Caco-2 (cell line): ENCODE measurements around the gene GID8. TPM values are rescaled to one million over a fixed set of nuclear protein-coding genes. Genes with fewer than 3 reads are reported as not detected.

Experiments used
- BruUV-seq: library from RNA; stranded (reverse); fragments of 400-500 nt; replicated peaks from 2 replicates; lab custom pipeline; 2021; lab: Mats Ljungman, UMichigan
- CTCF ChIA-PET: fragments of 300-600 bp; sonication (Branson Sonifier 250); formaldehyde crosslinking; loops from one replicate; lab custom pipeline; 2022; ENCODE audit warnings: antibody characterized with exemption; lab: Charles Lee
- POLR2A ChIA-PET: fragments of 300-600 bp; sonication (Branson Sonifier 250); formaldehyde crosslinking; loops from one replicate; lab custom pipeline; 2022; ENCODE audit warnings: antibody characterized with exemption; lab: Charles Lee
- DNase-seq, 2 experiments: peaks; one replicate each; pipeline versions ENCODE4 v3.0.0 to v3.0.0-alpha.2; 2020 to 2022
- H3K27me3 ChIP-seq: replicated peaks from 2 replicates; pipeline ENCODE4 v1.6.0; 2011; ENCODE audit warnings: low read length; ENCODE audit not compliant: control insufficient read depth, insufficient read depth
- H3K36me3 ChIP-seq: 2 replicates; pipeline ENCODE4 v1.5.1; 2011; ENCODE audit warnings: low read length; ENCODE audit not compliant: control insufficient read depth, insufficient read depth
- H3K4me1 ChIP-seq: fragments of 250-450 bp; sonication (Bioruptor Pico); 2 replicates; pipeline ENCODE4 v1.5.1; 2020; ENCODE audit warnings: mild to moderate bottlenecking
- H3K4me3 ChIP-seq: 2 replicates; pipeline ENCODE4 v1.5.1; 2011; ENCODE audit warnings: low read depth, mild to moderate bottlenecking, control low read depth, low read length
- H3K9me3 ChIP-seq: fragments of 250-450 bp; sonication (Bioruptor Pico); 2 replicates; pipeline ENCODE4 v1.5.1; 2020; ENCODE audit warnings: mild to moderate bottlenecking, moderate library complexity
- H3K27ac Mint-ChIP-seq: one replicate; pipeline ENCODE4 v1.8.0; 2022; ENCODE audit warnings: mixed read lengths; ENCODE audit not compliant: unreplicated experiment
- H3K27me3 Mint-ChIP-seq: one replicate; pipeline ENCODE4 v1.8.0; 2022; ENCODE audit warnings: mixed read lengths; ENCODE audit not compliant: insufficient read depth, unreplicated experiment
- H3K36me3 Mint-ChIP-seq: one replicate; pipeline ENCODE4 v1.8.0; 2022; ENCODE audit warnings: mild to moderate bottlenecking, mixed read lengths; ENCODE audit not compliant: insufficient read depth, unreplicated experiment
- H3K4me1 Mint-ChIP-seq: one replicate; pipeline ENCODE4 v1.8.0; 2022; ENCODE audit warnings: low read depth, mixed read lengths; ENCODE audit not compliant: unreplicated experiment
- H3K4me3 Mint-ChIP-seq: one replicate; pipeline ENCODE4 v1.8.0; 2022; ENCODE audit warnings: mild to moderate bottlenecking, moderate library complexity, mixed read lengths; ENCODE audit not compliant: unreplicated experiment
- H3K9me3 Mint-ChIP-seq: one replicate; pipeline ENCODE4 v1.8.0; 2022; ENCODE audit warnings: mixed read lengths; ENCODE audit not compliant: unreplicated experiment
- intact Hi-C: fragments of 100-400 bp; cut with micrococcal nuclease; formaldehyde crosslinking; loops from one replicate; pipeline ENCODE4 v1.10.0; 2022; ENCODE audit not compliant: unreplicated experiment
- total RNA-seq: library from RNA; stranded (reverse); gene quantifications from 2 replicates; pipeline ENCODE4 v1.2.3, GENCODE V29; 2022
- TF ChIP-seq, protein P1 (sequence below), 2 experiments: fragments of 200-600 bp in 1 of 2; IDR thresholded peaks; 1 replicate in 1 of 2; 2 replicates in 1 of 2; pipeline versions ENCODE4 v1.5.1 to v1.8.0; 2011 to 2022; ENCODE audit warnings: antibody characterized with exemption in 1 of 2, control low read depth in 1 of 2, inconsistent platforms in 1 of 2, low read depth in 1 of 2, low read length in 1 of 2, mild to moderate bottlenecking in 1 of 2, moderate library complexity in 1 of 2; ENCODE audit not compliant: insufficient read depth in 1 of 2, severe bottlenecking in 1 of 2, unreplicated experiment in 1 of 2

Gene GID8
- total RNA-seq, 1 experiment from 2014 or later: 133 TPM

DNA sequence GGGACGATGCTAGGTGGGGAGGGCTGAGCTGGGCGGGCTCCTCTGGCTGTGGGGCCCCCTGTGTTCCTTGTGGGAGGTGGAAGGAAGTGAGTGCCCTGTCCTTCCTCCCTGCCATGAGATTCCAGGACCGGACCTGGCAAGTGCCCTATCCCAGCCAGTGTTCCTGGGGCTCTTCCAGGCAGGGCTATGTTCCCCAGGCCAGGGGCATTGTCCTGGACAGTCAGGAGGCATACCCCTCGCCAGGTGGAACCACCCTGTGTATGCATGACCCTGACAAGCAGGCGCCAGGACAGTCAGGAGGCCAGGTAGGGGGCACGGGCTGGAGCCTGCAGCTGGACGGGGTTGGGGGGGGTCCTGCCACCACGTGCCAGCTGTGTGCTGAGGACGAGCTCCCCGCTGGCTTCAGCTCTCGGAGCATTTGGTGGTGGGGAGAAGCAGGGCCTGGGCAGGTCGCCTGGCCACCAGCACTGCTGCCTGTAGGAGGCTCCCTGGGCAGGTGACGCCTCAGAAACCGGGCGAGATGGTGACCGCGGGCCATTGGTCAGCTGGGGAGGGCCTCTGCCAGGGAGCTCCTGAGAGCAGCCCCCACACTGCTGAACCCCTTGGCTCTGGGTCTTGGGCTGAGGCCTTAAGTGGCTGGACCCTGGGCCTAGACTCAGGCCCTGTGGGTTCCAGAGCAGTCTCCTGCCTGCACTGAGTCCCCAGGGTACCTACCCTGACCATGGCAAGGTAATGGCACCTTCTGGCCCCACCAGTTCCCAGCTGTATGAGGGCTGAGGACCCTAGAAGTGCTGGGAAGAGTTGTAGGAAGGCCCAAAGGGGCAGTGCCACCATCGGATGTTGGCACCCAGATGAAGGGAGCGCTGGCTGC, 15.3 kb downstream of the GID8 start:
- intact Hi-C loops: loop anchor here (1.0 to 2.0 kb wide), 3 partner anchors 15 to 27 kb away; partner anchors contain the start of genes DIDO1 and GID8
- POLR2A ChIA-PET: interaction anchor here (0.5 to 2.5 kb wide), 6 partner anchors 15 to 585 kb away, joined by 3 to 26 read pairs (median 4); partner anchors contain the start of genes GID8 and TCFL5
- Histone ChIP-seq H3K27me3 (no peaks in the 10 kb centered on the region), H3K36me3 (peaks cover 12% of the 10 kb centered on the region), H3K9me3 (no peaks in the 10 kb centered on the region), H3K4me3 (peak overlapping the region; percentile 60), H3K4me1 (peaks cover 45% of the 10 kb centered on the region)
- Mint-ChIP-seq H3K4me1 (peaks cover 35% of the 10 kb centered on the region), H3K27me3 (no peaks in the 10 kb centered on the region), H3K27ac (peak overlapping the region; percentile 93), H3K4me3 (peak overlapping the region; percentile 85), H3K36me3 (peaks cover 82% of the 10 kb centered on the region), H3K9me3 (peaks cover 10% of the 10 kb centered on the region)
- TF ChIP-seq, protein P1, sequence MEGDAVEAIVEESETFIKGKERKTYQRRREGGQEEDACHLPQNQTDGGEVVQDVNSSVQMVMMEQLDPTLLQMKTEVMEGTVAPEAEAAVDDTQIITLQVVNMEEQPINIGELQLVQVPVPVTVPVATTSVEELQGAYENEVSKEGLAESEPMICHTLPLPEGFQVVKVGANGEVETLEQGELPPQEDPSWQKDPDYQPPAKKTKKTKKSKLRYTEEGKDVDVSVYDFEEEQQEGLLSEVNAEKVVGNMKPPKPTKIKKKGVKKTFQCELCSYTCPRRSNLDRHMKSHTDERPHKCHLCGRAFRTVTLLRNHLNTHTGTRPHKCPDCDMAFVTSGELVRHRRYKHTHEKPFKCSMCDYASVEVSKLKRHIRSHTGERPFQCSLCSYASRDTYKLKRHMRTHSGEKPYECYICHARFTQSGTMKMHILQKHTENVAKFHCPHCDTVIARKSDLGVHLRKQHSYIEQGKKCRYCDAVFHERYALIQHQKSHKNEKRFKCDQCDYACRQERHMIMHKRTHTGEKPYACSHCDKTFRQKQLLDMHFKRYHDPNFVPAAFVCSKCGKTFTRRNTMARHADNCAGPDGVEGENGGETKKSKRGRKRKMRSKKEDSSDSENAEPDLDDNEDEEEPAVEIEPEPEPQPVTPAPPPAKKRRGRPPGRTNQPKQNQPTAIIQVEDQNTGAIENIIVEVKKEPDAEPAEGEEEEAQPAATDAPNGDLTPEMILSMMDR (IDR thresholded peaks at IDR 0.05; ENCODE audit: insufficient read depth in 1 of 2, low read depth in 1 of 2, low read length in 1 of 2, severe bottlenecking in 1 of 2, unreplicated experiment in 1 of 2): peak; percentile 2 to 23
- BruUV-seq: no TSS peak
- DNase-seq: peak; percentile 59 to 79
- CTCF ChIA-PET: interaction anchor here (0.6 to 3.1 kb wide), 6 partner anchors 9 to 159 kb away, joined by 3 to 15 read pairs (median 4); no protein-coding TSS in a partner anchor

DNA sequence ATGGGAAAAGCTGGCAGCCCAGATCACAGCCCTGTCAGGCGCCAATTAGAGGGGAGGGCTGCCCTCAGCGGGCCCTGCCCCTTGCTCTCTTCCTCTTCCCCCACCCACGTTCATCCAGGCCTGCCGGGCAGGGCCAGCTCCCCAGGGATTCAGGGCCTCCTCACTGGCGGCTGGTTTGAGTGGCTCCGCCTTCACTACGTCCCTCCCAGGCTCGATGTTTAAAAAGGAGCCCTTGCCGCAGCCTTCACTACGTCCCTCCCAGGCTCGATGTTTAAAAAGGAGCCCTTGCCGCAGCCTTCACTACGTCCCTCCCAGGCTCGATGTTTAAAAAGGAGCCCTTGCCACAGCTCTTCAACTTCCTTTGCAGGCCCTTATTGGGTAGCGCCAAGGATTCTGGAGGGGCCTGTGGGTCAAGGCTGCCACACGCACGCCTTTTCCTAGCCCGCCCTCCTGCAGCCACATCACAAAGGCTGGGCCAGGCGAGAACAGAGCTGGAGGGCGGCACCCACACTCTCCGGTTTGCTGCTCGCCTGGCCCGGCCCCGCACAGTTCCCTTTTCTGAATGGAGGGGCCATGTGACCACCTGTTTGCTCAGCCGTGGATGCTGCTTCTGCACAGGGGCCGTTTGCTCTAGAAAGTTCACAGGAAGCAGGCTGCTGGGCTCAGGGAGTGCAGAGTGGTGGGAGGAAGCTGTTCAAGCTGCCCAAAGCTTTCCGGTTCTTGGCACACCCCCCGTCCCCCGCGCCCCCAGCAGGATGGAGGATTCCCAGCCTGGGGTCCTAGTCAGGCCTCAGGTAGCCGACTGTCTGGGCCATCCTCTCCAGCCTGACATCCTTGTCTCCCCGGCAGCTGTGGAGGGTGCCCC, 16.1 kb downstream of the GID8 start:
- Mint-ChIP-seq H3K36me3 (peaks cover 80% of the 10 kb centered on the region), H3K27me3 (no peaks in the 10 kb centered on the region), H3K4me1 (peaks cover 35% of the 10 kb centered on the region), H3K4me3 (peak overlapping the region; percentile 85), H3K27ac (peak overlapping the region; percentile 93), H3K9me3 (peaks cover 2% of the 10 kb centered on the region)
- no peaks in the 10 kb centered on the region for H3K9me3 ChIP-seq
- peaks cover 45% of the 10 kb centered on the region for H3K4me1 ChIP-seq
- CTCF ChIA-PET: interaction anchor here (0.6 to 3.1 kb wide), 7 partner anchors 10 to 226 kb away, joined by 3 to 15 read pairs (median 3); no protein-coding TSS in a partner anchor
- peaks cover 13% of the 10 kb centered on the region for H3K36me3 ChIP-seq
- BruUV-seq: no TSS peak
- intact Hi-C loops: loop anchor here (2.0 kb wide), 2 partner anchors 19 to 61 kb away; no protein-coding TSS in a partner anchor
- peak overlapping the region; percentile 60 for H3K4me3 ChIP-seq
- no peak for DNase-seq
- TF ChIP-seq, protein P1 (IDR thresholded peaks at IDR 0.05; ENCODE audit: insufficient read depth in 1 of 2, low read depth in 1 of 2, low read length in 1 of 2, severe bottlenecking in 1 of 2, unreplicated experiment in 1 of 2): no peak
- no peaks in the 10 kb centered on the region for H3K27me3 ChIP-seq
- POLR2A ChIA-PET: interaction anchor here (0.6 to 2.5 kb wide), 4 partner anchors 16 to 586 kb away, joined by 3 to 26 read pairs (median 6); partner anchors contain the start of genes GID8 and TCFL5
